Measurements from ENCODE around the gene PPP1R12A.
"Not testable (repeated sequence)": the region's sequence is repeated elsewhere in the genome, so short reads cannot be mapped to it uniquely, and the experiment has no call there.

Gene PPP1R12A

DNA sequence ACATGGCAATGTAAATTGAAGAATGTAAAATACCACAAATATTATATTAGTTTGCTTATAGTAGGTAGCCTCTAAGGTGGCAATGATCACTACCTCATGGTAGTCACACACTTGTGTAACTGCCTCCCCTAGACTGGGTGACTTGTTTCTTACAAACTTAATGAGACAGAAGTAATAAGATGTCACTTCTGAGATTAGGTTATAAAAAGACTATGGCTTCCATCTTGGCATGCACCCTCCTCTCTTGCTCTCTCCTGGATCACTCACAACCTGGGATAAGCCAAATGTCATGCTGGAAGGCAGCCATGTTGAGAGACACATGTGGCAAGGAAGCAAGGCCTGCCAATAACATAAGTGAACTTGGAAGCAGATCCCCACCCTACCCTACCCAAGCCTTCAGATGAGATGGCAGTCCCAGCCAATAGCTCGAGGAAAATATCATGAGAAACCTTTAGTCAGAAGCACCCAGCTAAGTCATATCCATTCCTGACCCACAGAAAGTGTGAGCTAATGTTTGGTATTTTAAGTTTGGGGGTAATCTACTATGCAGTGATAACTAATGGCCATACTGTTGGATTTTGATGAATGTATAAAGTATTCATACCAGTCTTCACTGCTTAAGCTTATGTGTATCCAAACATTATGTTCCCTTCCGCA is 43.3 kb downstream of the PPP1R12A start:
- Histone ChIP-seq H3K27ac (ENCODE audit: low read depth, low read length, severe bottlenecking) (no peak overlapping the region), H3K9me3 (ENCODE audit: control insufficient read depth, low read length) (no peaks in the 10 kb centered on the region), H3K4me3 (ENCODE audit: extremely low read depth, insufficient read depth, low read length, poor library complexity, severe bottlenecking) (no peak overlapping the region), H3K36me3 (ENCODE audit: control insufficient read depth, insufficient read depth, low read length) (no peaks in the 10 kb centered on the region), H3K4me1 (ENCODE audit: control insufficient read depth, insufficient read depth, low read length, poor library complexity, severe bottlenecking) (peaks cover 4% of the 10 kb centered on the region)
- 100% methylated on average over 1 of the region's 2 CpGs for WGBS, 2 experiments (ENCODE audit: insufficient coverage in 2 of 2)

DNA sequence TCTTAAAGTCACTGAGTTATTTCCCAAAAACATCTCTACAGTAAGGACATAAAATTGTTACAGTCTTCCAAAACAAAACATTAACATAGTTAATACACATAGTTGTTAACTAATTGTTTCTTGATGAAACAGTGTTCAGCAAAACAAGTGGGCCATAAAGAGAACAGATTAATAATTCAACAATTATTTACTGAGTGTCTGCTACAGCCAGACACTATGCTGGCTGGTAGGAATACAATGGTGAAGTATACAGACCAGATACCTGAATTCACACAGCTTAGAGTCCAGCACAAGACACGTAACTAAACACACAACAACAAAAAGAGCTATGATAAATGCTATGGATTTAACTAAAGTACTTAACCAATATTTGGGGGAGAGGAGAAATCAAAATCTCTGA is 47.0 kb downstream of the PPP1R12A start:
- Histone ChIP-seq H3K36me3 (ENCODE audit: control insufficient read depth, insufficient read depth, low read length) (peaks cover 4% of the 10 kb centered on the region), H3K4me1 (ENCODE audit: control insufficient read depth, insufficient read depth, low read length, poor library complexity, severe bottlenecking) (peaks cover 8% of the 10 kb centered on the region), H3K4me3 (ENCODE audit: extremely low read depth, insufficient read depth, low read length, poor library complexity, severe bottlenecking) (no peak overlapping the region), H3K27ac (ENCODE audit: low read depth, low read length, severe bottlenecking) (peak overlapping the region; percentile 16), H3K9me3 (ENCODE audit: control insufficient read depth, low read length) (no peaks in the 10 kb centered on the region)
- no CpG with 5 or more reads among the region's 1 CpG for WGBS, 2 experiments (ENCODE audit: insufficient coverage in 2 of 2)

DNA sequence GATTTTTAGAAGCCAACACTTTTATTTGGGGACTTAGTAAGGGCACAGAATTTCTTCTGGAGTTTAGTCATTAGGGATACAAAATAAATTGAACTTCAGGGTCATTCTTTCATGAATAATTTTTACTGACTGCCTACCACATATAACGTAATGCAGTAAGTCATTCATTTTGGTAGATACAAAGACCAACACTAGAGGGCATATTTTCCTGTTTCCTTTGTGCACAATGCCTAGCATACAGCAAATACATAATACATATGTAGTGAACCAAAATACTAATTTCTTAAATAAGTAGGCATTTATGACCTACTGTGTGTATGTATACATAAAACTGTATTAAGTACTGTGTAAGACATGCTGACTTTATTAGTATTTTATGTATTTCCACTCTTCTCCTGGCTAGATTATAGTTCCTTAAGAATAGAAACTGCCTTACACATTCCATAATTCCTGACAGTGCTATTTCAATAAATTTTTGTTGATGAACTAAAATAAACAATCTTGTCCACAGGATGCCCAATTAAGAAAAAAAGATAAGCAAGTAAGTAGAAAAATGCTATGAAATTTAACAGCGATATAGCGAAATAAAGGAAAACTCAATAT is 47.9 kb downstream of the PPP1R12A start:
- H3K27ac ChIP-seq (ENCODE audit: low read depth, low read length, severe bottlenecking) = no peak overlapping the region
- no peak overlapping the region for H3K4me3 ChIP-seq (ENCODE audit: extremely low read depth, insufficient read depth, low read length, poor library complexity, severe bottlenecking)
- peaks cover 8% of the 10 kb centered on the region for H3K4me1 ChIP-seq (ENCODE audit: control insufficient read depth, insufficient read depth, low read length, poor library complexity, severe bottlenecking)
- WGBS, 2 experiments (ENCODE audit: insufficient coverage in 2 of 2) = 92 to 100% methylated on average over 2 of the region's 3 CpGs
- peaks cover 4% of the 10 kb centered on the region for H3K36me3 ChIP-seq (ENCODE audit: control insufficient read depth, insufficient read depth, low read length)
- H3K9me3 ChIP-seq (ENCODE audit: control insufficient read depth, low read length) = no peaks in the 10 kb centered on the region

DNA sequence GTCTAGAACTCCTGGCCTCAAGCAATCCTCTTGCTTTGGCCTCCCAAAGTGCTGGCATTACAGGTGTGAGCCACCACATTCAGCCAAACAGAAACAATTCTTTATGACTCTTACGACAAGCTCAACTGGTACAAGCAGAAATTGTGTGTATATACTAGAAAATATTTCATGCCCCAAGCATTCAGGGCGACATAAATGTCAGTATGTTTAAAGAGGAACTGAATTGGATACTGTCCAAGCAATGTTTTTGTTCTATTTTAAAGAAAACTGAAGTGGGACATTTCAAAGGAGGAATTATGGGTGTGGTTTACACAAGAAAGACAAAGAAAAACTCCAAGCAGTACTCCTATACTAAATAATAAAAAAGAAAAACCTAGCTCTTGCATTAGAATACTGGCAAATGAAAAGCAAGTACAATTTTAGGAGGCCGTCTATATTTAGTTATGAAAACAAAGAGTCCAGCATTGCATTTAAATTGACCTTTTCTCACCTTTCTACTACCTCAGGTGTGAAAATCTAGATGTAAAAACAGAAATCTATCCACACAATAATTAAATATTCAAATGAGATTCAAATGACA is 48.9 kb downstream of the PPP1R12A start:
- WGBS, 2 experiments (ENCODE audit: insufficient coverage in 2 of 2) = no CpG with 5 or more reads among the region's 3 CpGs
- Histone ChIP-seq H3K4me1 (ENCODE audit: control insufficient read depth, insufficient read depth, low read length, poor library complexity, severe bottlenecking) (peaks cover 8% of the 10 kb centered on the region), H3K4me3 (ENCODE audit: extremely low read depth, insufficient read depth, low read length, poor library complexity, severe bottlenecking) (no peak overlapping the region), H3K9me3 (ENCODE audit: control insufficient read depth, low read length) (no peaks in the 10 kb centered on the region), H3K27ac (ENCODE audit: low read depth, low read length, severe bottlenecking) (no peak overlapping the region), H3K36me3 (ENCODE audit: control insufficient read depth, insufficient read depth, low read length) (peaks cover 4% of the 10 kb centered on the region)

DNA sequence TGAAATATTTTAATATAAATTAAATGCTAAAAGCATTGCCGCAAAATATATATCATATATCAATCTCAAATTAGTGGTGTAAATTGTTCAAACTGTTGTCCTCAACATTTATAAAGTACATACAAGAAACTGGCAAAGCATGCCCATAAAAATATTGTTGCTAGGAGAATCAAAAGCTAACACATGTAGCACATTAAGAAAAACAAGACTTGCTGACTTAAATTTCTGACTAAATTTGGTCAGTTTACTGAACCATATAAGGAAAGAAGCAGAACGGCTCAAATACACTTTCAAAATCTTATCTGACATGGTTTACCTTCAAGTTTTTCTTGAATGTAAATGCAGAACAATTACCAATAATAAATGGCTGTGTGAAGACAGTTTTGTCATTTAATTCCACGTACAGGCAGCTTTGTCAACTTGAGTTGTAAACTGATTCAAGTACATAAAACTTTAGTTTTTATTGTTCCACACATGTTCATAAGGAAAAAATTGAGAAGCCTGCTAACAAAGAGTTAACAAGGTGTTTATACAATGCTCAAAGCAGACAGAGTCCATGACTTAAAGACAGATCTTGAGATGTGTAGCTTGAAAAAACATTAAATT is 50.4 kb downstream of the PPP1R12A start:
- no peaks in the 10 kb centered on the region for H3K9me3 ChIP-seq (ENCODE audit: control insufficient read depth, low read length)
- no CpG with 5 or more reads among the region's 3 CpGs for WGBS, 2 experiments (ENCODE audit: insufficient coverage in 2 of 2)
- H3K4me3 ChIP-seq (ENCODE audit: extremely low read depth, insufficient read depth, low read length, poor library complexity, severe bottlenecking) = no peak overlapping the region
- peaks cover 8% of the 10 kb centered on the region for H3K4me1 ChIP-seq (ENCODE audit: control insufficient read depth, insufficient read depth, low read length, poor library complexity, severe bottlenecking)
- H3K36me3 ChIP-seq (ENCODE audit: control insufficient read depth, insufficient read depth, low read length) = peaks cover 4% of the 10 kb centered on the region
- no peak overlapping the region for H3K27ac ChIP-seq (ENCODE audit: low read depth, low read length, severe bottlenecking)

DNA sequence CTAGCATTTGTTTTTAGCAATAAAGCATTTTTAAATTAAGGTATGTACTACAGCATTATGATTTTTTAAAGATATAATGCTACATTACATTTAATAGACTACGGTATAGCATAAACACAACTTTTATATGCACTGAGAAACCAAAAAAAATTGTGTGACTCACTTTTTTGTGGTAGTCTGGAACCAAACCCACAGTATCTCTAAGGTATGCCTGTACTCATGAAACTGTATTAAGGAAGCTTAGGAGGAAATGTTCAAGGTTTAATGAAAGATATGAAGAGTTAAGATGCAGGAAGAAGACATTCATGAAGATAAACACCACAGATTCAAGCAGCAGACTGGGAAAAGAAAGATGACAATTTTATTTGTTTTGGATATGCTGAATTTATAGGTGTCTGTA is 51.7 kb downstream of the PPP1R12A start:
- peaks cover 8% of the 10 kb centered on the region for H3K4me1 ChIP-seq (ENCODE audit: control insufficient read depth, insufficient read depth, low read length, poor library complexity, severe bottlenecking)
- H3K4me3 ChIP-seq (ENCODE audit: extremely low read depth, insufficient read depth, low read length, poor library complexity, severe bottlenecking) = no peak overlapping the region
- H3K27ac ChIP-seq (ENCODE audit: low read depth, low read length, severe bottlenecking) = peak overlapping the region; percentile 25
- H3K36me3 ChIP-seq (ENCODE audit: control insufficient read depth, insufficient read depth, low read length) = peaks cover 4% of the 10 kb centered on the region
- H3K9me3 ChIP-seq (ENCODE audit: control insufficient read depth, low read length) = no peaks in the 10 kb centered on the region
- no CpG with 5 or more reads among the region's 1 CpG for WGBS, 2 experiments (ENCODE audit: insufficient coverage in 2 of 2)

DNA sequence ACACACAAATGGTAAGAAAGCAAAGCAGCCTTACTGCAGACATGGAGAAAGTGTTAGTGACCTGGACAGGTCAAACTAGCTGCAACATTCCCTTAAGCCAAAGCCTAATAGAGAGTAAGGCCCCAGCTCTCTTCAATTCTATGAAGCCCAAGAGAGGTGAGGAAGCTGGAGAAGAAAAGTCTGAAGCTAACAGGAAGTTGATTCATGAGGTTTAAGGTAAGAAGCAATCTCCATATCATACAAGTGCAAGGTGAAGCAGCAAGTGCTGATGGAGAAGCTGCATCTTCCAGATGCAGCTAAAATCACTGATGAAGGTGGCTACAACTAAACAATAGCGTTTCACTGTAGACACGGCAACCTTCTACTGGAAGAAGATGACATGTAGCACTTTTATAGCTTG is 53.5 kb downstream of the PPP1R12A start:
- H3K4me3 ChIP-seq (ENCODE audit: extremely low read depth, insufficient read depth, low read length, poor library complexity, severe bottlenecking) = no peak overlapping the region
- H3K9me3 ChIP-seq (ENCODE audit: control insufficient read depth, low read length) = no peaks in the 10 kb centered on the region

DNA sequence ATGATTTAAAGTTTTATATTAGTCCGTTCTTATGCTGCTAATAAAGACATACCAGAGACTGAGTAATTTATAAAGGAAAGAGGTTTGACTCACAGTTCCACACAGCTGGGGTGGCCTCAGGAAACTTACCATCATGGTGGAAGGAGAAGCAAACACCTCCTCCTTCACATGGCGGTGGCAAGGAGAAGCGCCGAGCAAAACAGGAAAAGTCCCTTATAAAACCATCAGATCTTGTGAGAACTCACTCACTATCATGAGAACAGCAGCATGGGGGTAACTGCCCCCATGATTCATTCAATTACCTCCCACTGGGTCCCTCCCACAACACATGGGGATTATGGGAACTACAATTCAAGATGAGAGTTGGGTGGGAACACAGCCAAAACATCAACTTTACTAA is 56.4 kb downstream of the PPP1R12A start:
- not testable (repeated sequence) for H3K36me3 ChIP-seq (ENCODE audit: control insufficient read depth, insufficient read depth, low read length); H3K9me3 ChIP-seq (ENCODE audit: control insufficient read depth, low read length); H3K4me1 ChIP-seq (ENCODE audit: control insufficient read depth, insufficient read depth, low read length, poor library complexity, severe bottlenecking); H3K27ac ChIP-seq (ENCODE audit: low read depth, low read length, severe bottlenecking); H3K4me3 ChIP-seq (ENCODE audit: extremely low read depth, insufficient read depth, low read length, poor library complexity, severe bottlenecking)
- 82 to 100% methylated on average over 2 to 3 of the region's 4 CpGs for WGBS, 2 experiments (ENCODE audit: insufficient coverage in 2 of 2)

More for the DNA sequence above, 53.5 kb downstream of the PPP1R12A start:
- peaks cover 8% of the 10 kb centered on the region for H3K4me1 ChIP-seq (ENCODE audit: control insufficient read depth, insufficient read depth, low read length, poor library complexity, severe bottlenecking)
- peaks cover 7% of the 10 kb centered on the region for H3K36me3 ChIP-seq (ENCODE audit: control insufficient read depth, insufficient read depth, low read length)
- WGBS, 2 experiments (ENCODE audit: insufficient coverage in 2 of 2) = 94 to 100% methylated on average over 2 of the region's 2 CpGs
- no peak overlapping the region for H3K27ac ChIP-seq (ENCODE audit: low read depth, low read length, severe bottlenecking)

DNA sequence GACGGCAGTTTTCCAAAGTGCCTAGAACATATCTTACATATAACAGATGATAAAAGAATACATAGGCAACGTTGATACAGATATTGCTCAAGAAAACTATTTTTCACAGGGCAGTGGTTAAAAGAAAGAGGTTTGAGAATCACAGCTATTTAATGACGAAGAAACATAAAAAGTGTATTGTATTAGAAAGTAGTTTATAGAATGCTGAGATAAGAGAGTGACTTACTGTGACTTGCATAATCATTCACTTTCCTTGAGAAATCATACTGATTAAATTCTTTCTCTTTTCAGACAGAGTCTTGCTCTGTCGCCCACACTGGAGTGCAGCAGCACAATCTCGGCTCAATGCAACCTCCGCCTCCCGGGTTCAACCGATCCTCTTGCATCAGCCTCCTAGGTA is 57.7 kb downstream of the PPP1R12A start:
- peaks cover 7% of the 10 kb centered on the region for H3K36me3 ChIP-seq (ENCODE audit: control insufficient read depth, insufficient read depth, low read length)
- H3K4me1 ChIP-seq (ENCODE audit: control insufficient read depth, insufficient read depth, low read length, poor library complexity, severe bottlenecking) = no peaks in the 10 kb centered on the region
- WGBS, 2 experiments (ENCODE audit: insufficient coverage in 2 of 2) = 93 to 100% methylated on average over 3 to 7 of the region's 8 CpGs
- H3K9me3 ChIP-seq (ENCODE audit: control insufficient read depth, low read length) = no peaks in the 10 kb centered on the region
- no peak overlapping the region for H3K4me3 ChIP-seq (ENCODE audit: extremely low read depth, insufficient read depth, low read length, poor library complexity, severe bottlenecking)
- H3K27ac ChIP-seq (ENCODE audit: low read depth, low read length, severe bottlenecking) = no peak overlapping the region

DNA sequence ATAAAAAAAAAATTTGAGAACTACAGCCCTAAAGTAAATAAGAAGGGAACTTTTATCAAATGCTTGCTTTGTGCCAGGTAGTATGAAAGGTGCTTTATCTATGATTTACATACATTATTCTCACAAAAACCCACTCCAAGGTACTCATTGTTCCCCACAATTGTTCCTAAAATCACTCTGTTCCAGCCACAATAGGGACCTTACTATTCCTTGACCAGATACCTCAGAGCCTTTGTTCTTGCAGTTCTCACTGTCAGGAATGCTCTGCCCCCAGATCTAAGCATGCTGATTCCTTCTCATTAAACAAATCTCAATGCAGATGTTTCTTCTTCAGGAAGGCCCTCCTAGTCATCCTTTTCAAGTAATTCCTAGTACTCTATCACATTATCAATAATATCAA is 60.2 kb downstream of the PPP1R12A start:
- Histone ChIP-seq H3K27ac (ENCODE audit: low read depth, low read length, severe bottlenecking) (no peak overlapping the region), H3K9me3 (ENCODE audit: control insufficient read depth, low read length) (no peaks in the 10 kb centered on the region), H3K4me3 (ENCODE audit: extremely low read depth, insufficient read depth, low read length, poor library complexity, severe bottlenecking) (no peak overlapping the region), H3K36me3 (ENCODE audit: control insufficient read depth, insufficient read depth, low read length) (peaks cover 21% of the 10 kb centered on the region), H3K4me1 (ENCODE audit: control insufficient read depth, insufficient read depth, low read length, poor library complexity, severe bottlenecking) (no peaks in the 10 kb centered on the region)

- no peak overlapping the region for H3K27ac ChIP-seq (ENCODE audit: low read depth, low read length, severe bottlenecking)
- H3K36me3 ChIP-seq (ENCODE audit: control insufficient read depth, insufficient read depth, low read length) = peaks cover 35% of the 10 kb centered on the region
- WGBS, 2 experiments (ENCODE audit: insufficient coverage in 2 of 2) = 100% methylated on average over 1 of the region's 2 CpGs; no CpG with 5 or more reads in 1 of the 2 experiments
Measured at GRCh38 chr12:79873201-79873600, 61.7 kb downstream of the PPP1R12A start.

More at GRCh38 chr12:79873201-79873600, 61.7 kb downstream of the PPP1R12A start:
- no peak overlapping the region for H3K4me3 ChIP-seq (ENCODE audit: extremely low read depth, insufficient read depth, low read length, poor library complexity, severe bottlenecking)
- H3K4me1 ChIP-seq (ENCODE audit: control insufficient read depth, insufficient read depth, low read length, poor library complexity, severe bottlenecking) = no peaks in the 10 kb centered on the region
- no peaks in the 10 kb centered on the region for H3K9me3 ChIP-seq (ENCODE audit: control insufficient read depth, low read length)
